GM23248 (cell line): Measurements from ENCODE around the gene CACNA1C.

ENCODE experiments used
- EZH2 ChIP-seq: fragments of 200-600 bp; sonication (generic); IDR thresholded peaks from 2 replicates; pipeline ENCODE4 v1.6.1; 2018; ENCODE audit warnings: antibody characterized with exemption, mild to moderate bottlenecking; ENCODE audit not compliant: insufficient read depth, poor library complexity, severe bottlenecking
- EZH2phosphoT487 ChIP-seq: fragments of 200-600 bp; sonication (generic); IDR thresholded peaks from 2 replicates; pipeline ENCODE4 v1.6.1; 2018; ENCODE audit warnings: antibody characterized with exemption, moderate library complexity, mild to moderate bottlenecking, low read depth; ENCODE audit not compliant: insufficient read depth

GRCh38 chr12:2261708-2262107, 208.9 kb downstream of the CACNA1C start:
- no peak for TF ChIP-seq EZH2phosphoT487
- TF ChIP-seq EZH2: no peak
